Measurements from ENCODE around the gene FOXP1.

FOXP1 gene

DNA sequence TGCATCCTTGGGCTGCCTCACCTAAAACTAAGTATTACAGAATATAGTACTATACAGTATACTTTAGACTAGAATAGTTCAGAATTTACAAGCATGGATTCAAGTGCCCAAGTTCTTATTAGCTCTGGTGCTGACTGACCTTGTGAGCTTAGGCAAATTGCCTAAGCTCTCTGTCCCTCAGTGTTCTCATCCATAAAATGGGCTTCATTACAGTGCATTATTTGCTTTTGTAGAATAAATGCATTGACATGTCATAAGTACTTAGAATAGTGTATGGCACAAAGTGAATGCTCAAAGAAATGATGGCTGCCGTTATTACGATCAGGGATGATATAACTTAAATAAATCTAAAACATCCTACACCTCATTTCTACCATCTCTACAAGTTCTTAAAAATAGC is 269.7 kb downstream of the FOXP1 start:
- no peak overlapping the region for H3K4me3 ChIP-seq (ENCODE audit: low read length)
- DNase-seq (ENCODE audit: low read depth, low spot score): no peak

DNA sequence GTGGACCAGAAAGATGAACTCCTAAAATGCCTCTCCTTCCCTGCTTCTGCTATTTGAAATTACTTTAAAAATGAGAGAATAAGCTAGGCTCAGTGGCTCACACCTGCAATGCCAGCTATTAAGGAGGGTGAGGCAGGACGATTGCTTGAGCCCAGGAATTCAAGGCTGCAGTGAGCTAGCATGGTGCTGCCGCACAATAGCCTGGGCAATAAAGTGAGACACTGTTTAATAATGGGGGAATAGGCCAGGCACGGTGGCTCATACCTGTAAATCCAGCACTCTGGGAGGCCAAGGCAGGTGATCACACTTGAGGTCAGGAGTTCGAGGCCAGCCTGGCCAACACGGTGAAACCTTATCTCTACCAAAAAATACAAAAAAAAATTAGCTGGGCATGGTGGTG is 271.1 kb downstream of the FOXP1 start:
- H3K4me3 ChIP-seq (ENCODE audit: low read length): no peak overlapping the region
- no peak for DNase-seq (ENCODE audit: low read depth, low spot score)

DNA sequence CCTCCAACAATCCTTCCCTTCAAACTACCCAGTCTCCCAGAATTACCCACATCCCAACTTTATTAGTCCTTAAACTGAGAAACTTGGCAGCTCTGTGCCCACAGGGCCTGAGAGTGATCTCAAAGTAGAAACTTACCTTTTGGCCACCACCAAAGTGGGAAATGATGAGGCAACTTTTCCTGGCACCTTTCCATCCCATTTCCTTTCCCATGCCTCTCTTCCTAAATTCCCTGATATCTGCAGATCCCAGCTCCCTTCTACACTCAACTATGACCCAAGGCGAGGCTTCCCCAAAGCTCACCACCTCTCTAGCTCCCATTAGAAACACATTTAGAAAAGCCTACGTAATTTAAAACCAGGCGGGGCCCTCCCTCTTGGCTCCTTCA is 271.9 kb downstream of the FOXP1 start:
- no peak overlapping the region for H3K4me3 ChIP-seq (ENCODE audit: low read length)
- DNase-seq (ENCODE audit: low read depth, low spot score): no peak

DNA sequence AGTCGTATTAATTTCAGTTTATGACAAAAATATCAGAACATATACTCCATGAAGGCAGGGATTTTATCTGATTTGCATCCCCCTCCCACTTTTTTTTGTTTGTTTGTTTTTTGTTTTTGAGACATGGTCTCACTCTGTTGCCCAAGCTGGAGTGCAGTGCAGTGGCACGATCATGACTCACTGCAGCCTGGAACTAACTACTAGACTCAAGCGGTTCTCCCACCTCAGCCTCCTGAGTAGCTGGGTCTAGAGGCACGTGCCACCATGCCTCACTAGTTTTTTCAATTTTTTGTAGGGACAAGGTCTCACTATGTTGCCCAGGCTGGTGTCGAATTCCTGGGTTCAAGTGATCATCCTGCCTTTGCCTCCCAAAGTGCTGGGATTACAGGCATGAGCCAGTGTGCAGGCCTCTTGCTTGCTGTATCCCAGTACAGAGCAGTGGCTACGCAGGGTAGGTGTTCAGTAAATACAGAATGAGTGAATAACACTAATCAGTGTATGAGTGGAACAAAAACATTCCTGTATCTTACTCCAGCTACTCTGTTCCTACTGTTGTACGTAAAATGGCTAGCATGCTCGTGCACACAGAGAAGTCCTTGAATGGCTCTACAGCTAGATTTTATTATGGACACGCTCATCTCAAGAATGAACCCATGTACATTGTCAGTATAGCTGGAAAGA is 272.4 kb downstream of the FOXP1 start:
- no peak overlapping the region for H3K4me3 ChIP-seq (ENCODE audit: low read length)

DNA sequence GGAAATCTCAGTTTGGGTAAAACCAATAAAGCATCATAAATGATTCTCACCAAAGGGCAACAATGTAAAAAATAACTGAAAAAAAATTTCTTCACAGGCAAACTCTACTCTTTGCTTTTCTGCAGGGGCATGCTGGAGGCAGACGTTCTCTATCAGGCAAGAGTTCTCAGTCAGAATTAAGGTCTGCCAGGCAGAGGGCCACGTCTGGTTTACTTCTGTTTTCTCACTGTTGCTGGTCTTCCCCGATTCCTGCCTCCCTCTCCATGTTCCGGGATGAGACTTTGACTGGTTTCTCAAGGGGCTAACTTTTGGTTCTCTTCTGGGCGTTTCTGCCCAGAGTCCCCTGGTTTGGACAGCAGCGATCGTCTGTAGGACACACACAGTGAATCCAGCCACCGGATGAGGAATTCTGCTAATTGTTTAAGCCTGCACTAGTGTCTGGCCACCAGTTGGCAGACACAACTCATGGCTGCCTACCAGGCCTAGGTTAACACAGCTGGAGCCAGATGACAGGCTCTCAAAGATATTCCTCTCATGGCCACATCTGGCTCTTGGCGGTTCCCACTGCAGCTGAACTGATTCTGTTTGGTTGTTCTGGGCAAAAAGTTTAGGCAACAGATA is 273.1 kb downstream of the FOXP1 start:
- DNase-seq (ENCODE audit: low read depth, low spot score): no peak
- no peak overlapping the region for H3K4me3 ChIP-seq (ENCODE audit: low read length)

More for the DNA sequence above, 272.4 kb downstream of the FOXP1 start:
- no peak for DNase-seq (ENCODE audit: low read depth, low spot score)

DNA sequence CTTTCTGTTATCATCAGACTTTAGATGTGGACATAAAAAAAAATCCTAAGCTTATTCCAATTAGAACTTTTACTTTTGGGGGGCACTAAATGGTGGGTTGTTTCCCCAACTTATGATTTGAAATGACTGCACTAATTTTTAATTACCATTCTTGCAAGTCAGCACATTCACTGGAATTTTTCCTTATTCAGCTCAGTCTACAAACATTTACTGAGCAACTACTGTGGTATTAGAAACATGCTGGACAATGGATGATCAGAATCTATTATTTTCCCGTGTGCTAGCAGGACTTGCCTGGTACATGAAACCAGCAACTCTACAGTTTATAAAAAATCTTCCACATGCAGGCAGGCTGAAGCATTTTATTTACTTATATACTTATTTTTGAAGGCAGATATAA is 273.6 kb downstream of the FOXP1 start:
- no peak overlapping the region for H3K4me3 ChIP-seq (ENCODE audit: low read length)
- DNase-seq (ENCODE audit: low read depth, low spot score): no peak

DNA sequence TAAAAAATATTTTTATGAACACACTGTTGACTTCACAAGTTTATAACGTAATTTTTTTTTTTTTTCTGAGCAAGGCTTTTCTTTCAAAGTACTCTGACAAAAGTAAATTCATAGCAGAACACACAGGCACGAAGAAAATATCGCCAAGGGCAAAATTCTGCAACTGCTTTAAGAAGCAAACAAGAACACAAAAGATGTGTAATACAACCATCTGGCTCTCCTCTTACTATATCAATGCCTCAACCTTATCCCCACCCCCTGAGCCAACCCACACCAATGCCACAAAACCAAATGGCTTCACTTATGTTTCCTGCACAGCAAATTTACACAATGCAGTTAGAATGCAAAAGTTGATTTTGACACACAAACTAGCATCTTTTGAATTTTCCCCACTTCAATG is 274.2 kb downstream of the FOXP1 start:
- H3K4me3 ChIP-seq (ENCODE audit: low read length): no peak overlapping the region
- peak; percentile 87 for DNase-seq (ENCODE audit: low read depth, low spot score)

DNA sequence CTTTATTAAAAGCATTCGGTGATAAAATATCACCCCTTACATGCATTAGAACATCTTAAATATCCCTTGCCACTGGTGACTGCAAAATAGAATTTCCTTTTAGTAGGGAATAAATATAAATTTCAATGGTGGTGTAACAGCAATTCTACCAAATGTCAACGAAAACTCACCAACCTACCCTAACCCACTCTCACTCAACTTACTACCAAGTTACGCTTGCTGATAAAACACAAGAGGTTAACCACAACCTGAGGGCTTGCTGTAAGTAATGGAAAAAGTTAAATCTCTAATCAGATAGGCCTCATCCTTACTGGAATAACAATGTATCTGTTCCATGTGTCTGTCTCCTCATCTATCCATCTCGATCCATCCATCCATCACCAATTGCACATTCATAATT is 274.7 kb downstream of the FOXP1 start:
- no peak overlapping the region for H3K4me3 ChIP-seq (ENCODE audit: low read length)
- peak; percentile 66 for DNase-seq (ENCODE audit: low read depth, low spot score)

DNA sequence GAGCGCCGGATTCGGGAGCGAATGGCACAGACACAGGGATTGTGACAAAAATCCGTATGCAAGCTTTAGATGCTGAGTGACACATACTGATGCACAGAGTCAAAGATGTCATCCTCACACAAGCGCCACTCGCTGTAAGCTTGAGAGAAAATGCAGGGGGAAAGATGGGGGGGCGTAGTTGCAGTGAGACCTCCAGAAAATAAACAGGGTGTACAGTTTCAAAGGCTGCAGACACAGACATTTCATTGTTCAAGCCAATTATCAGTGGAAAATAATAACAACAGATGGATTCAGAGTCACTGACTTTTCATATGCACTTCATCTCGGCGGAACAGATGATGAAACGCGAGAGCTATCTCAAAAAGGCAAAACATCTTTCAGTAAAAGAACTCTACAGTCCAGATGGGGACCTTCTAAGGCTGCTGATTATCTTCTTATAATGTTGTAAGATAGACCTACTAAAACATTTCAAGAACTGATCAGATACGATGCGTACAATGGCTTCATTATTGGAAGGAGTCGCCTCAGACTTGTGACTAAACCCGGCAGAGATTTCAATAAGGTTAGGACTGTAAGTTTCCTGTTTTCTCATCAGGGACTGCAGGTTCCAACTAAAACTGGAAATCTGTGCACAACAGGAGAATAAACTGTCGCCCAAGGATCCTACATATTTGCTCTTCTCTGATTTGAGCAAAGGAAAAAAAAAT is 275.4 kb downstream of the FOXP1 start:
- DNase-seq (ENCODE audit: low read depth, low spot score): no peak
- no peak overlapping the region for H3K4me3 ChIP-seq (ENCODE audit: low read length)

DNA sequence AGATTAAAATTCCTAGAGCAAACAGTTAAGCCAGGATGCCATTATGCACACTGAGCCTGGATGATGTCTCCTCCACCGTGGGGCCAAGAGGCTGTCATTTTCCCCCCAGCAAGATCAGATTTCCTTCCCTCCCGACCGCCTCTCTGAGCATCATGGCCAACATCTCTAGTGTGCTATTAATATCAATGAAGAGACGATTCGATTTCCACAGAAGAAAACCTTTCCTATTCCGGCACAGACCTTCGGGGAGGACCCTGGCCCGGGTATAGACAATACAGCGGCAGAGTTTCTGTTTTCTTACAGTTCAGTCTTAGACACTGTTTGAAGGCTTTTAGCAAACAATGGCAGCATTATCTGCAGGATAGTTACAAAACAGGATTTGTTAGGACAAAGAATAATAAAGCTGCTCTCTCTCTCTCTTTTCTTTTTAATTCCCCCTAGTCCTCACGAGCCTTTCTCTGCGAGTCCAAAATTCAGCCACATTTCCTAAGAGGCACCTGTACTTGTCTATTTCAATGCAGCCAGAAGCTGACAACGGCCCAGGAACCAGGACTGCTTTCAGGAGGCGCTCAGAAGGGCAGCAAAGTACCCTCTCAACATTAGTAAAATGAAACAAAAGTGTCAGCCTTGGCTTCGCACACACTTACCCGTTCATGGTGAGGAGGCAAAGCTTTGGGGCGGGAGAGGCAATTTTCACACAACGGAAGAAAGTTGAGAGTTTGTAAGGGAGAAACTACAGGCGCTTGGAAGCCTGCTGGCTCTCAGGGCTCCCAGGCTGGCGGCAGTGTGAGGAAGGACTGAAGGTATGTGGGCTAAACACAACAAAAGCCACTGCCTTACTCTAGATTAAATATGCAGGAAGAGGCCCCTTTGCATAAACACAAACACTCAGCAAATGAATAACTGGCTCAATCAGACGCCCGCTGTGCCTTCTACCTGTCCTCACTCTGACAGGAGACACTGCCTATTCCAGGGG is 278.0 kb downstream of the FOXP1 start:
- no peak for DNase-seq (ENCODE audit: low read depth, low spot score)
- no peak overlapping the region for H3K4me3 ChIP-seq (ENCODE audit: low read length)

DNA sequence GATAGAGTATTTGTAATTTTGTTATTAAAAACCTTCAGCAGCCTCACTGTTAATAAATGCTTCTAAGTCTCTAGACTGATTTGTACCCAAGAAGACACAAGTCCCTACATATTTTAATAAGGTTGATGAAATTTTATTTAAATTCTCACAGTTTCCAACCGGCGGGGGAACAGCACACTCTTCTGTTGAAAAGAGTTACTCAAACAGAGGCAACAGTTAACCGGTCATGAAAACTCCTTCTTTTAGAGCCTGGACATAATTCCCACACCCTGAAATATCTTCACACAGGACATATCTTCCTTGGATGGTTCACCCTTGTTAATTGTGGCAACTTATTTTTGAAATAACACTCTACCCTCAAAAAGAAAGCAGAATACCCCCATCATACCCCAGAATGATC is 278.8 kb downstream of the FOXP1 start:
- no peak for DNase-seq (ENCODE audit: low read depth, low spot score)
- H3K4me3 ChIP-seq (ENCODE audit: low read length): no peak overlapping the region

DNA sequence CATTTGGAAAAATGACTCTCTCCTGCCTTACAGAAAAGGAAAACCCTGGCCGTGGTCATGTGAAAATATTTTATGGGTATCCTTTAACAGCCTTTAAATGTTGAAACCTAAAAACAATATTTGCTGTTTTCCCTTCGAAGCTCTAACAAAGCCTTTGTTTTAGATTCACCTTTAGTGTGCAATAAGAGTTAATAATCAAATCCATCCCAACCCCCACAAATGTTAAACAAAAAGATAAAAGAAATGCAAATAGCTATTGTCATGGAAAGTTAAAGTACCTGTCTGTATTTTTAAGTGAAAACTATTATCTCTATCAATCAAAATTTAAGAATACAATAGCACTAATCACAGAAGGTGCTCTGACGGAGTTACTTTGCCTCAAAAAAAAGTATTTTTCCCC is 279.3 kb downstream of the FOXP1 start:
- DNase-seq (ENCODE audit: low read depth, low spot score): no peak
- no peak overlapping the region for H3K4me3 ChIP-seq (ENCODE audit: low read length)

DNA sequence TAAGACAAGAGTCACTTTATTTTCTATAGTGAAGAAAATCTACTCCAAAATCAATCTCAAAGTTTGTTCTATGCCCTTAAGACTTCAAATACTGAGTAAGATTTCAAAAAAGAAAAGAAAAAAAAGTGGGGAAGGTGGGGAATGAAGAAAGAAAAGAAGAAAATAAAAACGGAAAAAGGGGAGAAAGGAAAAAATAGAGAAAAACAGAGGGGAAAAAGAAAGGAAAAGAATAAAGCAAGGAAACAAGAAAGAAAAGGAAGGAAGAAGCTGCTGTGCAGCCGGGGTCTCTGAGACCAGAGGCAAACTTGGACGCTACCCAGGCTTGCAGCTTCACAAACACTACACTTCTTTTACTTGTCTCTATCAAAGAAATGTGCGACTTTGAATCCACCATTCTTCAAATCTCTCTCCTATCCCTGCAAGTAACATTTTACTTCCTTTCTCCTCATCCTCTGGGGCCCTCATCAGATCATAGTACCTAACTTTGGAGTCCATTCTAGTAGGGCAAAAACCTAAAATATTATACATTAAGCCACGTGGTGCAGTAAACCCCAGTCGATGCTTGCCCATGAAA is 279.8 kb downstream of the FOXP1 start:
- DNase-seq (ENCODE audit: low read depth, low spot score): no peak
- no peak overlapping the region for H3K4me3 ChIP-seq (ENCODE audit: low read length)

DNA sequence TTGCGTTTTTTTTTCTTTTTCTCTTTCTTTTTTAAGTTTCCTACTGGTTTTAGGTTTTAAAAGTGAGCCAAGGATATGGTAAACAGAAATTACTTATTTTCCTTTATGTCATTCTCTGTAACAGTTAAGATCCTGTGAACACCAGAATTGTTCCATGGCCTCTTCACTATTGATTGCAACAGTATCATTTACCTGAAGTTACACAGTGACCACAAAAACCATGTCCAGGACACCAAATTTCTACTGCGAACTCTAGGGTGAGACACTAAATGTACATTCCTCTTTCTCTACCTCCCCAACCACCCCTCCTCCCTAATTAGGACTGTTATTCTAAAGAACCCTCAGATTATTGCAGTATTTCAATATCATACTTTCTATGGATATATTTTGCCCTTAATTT is 280.9 kb downstream of the FOXP1 start:
- DNase-seq (ENCODE audit: low read depth, low spot score): no peak
- no peak overlapping the region for H3K4me3 ChIP-seq (ENCODE audit: low read length)

DNA sequence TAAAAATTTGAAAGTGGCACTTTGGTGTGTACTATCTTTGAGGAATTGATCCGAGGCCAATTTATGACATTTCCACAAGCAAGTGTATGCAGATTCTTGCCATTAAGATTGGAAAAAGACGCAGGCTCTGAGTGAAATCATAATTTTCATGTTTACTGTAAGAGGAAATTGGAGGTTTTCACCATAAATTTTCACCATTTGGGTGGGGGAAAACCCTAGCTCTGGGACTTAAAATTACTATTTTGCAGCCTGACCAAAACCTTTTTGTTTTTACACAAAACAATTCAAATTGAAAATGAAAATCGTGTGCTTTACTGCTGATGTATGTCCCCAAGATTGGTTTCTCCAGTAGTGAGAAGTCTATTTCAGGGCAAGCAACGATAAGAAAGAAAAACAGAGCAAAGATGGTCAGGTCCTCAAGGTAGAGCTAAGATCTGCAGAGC is 282.6 kb downstream of the FOXP1 start:
- DNase-seq (ENCODE audit: low read depth, low spot score): no peak
- no peak overlapping the region for H3K4me3 ChIP-seq (ENCODE audit: low read length)

DNA sequence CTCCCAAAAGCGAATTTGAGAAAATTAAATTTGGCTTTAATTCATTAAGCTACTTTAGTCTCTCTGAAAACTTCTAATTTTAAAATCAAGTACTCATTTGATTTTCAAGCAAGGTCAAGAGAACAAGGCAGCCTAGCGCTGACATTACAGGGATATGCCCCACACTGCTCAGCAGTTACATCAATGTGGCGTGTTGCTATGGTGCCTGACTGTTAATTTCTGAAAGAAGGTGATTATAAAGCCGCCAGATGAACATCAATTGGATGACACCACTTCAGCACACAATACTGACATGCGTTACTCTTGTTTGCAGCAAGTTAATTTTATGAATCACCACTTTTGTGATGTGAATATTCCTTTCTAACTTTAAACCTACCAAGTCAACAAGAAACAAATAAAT is 284.4 kb downstream of the FOXP1 start:
- no peak for DNase-seq (ENCODE audit: low read depth, low spot score)
- H3K4me3 ChIP-seq (ENCODE audit: low read length): no peak overlapping the region

DNA sequence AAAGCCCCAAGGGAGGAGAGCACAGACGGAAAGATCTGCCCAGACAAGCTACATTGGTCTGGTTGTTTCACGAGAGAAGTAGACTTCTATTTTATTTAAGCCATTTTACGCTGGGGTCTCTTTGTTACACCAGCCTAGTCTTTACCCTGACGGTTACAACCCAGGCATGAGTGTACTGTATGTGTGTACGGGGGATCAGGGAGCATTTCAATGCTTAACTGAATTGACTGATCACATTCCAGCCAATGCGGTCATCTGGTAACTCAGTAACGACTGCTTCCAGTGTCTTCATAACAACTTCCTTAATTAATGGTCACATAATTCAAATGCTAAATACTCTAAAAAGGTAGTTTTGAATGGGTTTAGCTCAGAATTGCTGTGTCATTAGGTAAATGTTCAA is 288.6 kb downstream of the FOXP1 start:
- H3K4me3 ChIP-seq (ENCODE audit: low read length): no peak overlapping the region
- DNase-seq (ENCODE audit: low read depth, low spot score): no peak

DNA sequence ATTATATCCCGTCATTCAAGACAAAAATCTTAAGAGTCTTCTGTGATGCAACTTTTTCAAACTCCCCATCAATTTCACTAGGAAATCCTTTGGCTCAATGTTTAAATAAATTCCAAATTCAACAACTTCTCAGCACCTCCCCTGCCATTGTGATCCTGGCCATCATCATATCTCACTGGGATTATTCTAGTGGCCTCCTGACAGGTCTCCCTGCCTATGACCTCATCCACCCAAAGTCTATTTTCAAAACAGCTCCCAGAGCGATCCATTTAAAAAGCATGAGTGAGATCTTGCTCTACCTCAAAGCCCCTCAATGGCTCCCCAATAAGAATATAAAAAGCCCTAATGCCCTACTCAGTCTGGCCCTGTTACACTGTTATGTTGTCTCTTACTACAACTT is 293.2 kb downstream of the FOXP1 start:
- H3K4me3 ChIP-seq (ENCODE audit: low read length): no peak overlapping the region
- no peak for DNase-seq (ENCODE audit: low read depth, low spot score)

DNA sequence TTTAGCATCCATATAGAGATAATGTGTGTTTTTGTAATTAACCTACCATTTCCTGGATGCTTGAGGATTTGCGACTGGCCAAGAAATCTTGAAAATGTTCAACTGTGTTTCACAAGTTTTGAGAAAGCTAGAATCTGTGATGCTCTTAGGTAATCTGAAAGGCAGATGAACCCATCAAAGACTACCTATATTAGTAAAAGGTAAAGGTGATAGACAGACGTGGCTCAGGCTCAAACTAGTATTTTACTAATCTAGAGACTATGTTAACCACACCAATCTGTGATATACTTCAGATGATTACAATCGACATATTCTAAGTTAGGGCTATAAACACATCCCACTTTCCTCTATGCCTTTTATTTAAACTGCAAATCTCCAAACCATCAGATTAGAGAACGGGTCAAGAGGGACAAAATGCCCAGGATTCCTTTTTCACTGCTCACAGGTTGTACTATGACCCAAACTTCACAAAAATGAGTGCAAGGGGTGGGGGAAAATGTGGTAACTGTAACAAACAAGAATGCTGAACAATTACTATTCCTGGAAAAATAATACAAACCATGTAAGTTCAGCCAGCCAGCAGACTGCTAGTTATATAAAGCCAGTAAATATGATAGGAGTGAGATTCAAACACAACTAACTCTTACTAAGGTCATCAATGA is 295.1 kb downstream of the FOXP1 start:
- no peak for DNase-seq (ENCODE audit: low read depth, low spot score)
- no peak overlapping the region for H3K4me3 ChIP-seq (ENCODE audit: low read length)

All from Jurkat, Clone E6-1 (cell line).